ENCODE measurements around the gene ZSCAN29. TPM values are rescaled to one million over a fixed set of nuclear protein-coding genes. Genes with fewer than 3 reads are reported as not detected.
A peak's percentile ranks its signal among the peaks of the same experiment; 100 is the strongest.

Gene ZSCAN29
- total and polyA plus RNA-seq, 2 experiments from 2014 or later: 5.8 to 18.7 TPM

- no peaks in the 10 kb centered on the region for H3K79me2 ChIP-seq (ENCODE audit: insufficient read depth)
- H3K27me3 ChIP-seq (replicated peaks; ENCODE audit: insufficient read depth): no peaks in the 10 kb centered on the region
- TF ChIP-seq EZH2phosphoT487 (IDR thresholded peaks at IDR 0.05; ENCODE audit: insufficient read depth, low read depth) (no peak), EZH2 (IDR thresholded peaks at IDR 0.05; ENCODE audit: insufficient read depth, poor library complexity, severe bottlenecking) (no peak)
- H3K4me3 ChIP-seq: no peak overlapping the region
- H3K9ac ChIP-seq: no peak overlapping the region
- H3K9me2 ChIP-seq (ENCODE audit: insufficient read depth): no peaks in the 10 kb centered on the region
- H3K36me3 ChIP-seq (ENCODE audit: low read depth): peaks cover 19% of the 10 kb centered on the region; the same call in 1 of the 2 replicates
- no peak overlapping the region for H3K27ac ChIP-seq
- no peak overlapping the region for H3K4me2 ChIP-seq (ENCODE audit: unreplicated experiment)
- no peak overlapping the region for H2AFZ ChIP-seq
- no peaks in the 10 kb centered on the region for H4K20me1 ChIP-seq (ENCODE audit: insufficient read depth)
- in situ Hi-C loops (cut with MboI): no loop called here
- no peaks in the 10 kb centered on the region for H3K4me1 ChIP-seq (ENCODE audit: insufficient read depth)
- H3K9me3 ChIP-seq (ENCODE audit: low read depth): no peaks in the 10 kb centered on the region
- no peaks in the 10 kb centered on the region for H3F3A ChIP-seq (ENCODE audit: insufficient read depth)
- DNase-seq: peak; percentile 31
- WGBS, 2 experiments (ENCODE audit: low coverage in 1 of 2, low lambda C conversion rate in 2 of 2, missing lambda C conversion rate in 2 of 2): 56 to 72% methylated on average over 2 of the region's 2 CpGs
Observed at GRCh38 chr15:43383070-43383469, 12.2 kb upstream of the ZSCAN29 start.

DNA sequence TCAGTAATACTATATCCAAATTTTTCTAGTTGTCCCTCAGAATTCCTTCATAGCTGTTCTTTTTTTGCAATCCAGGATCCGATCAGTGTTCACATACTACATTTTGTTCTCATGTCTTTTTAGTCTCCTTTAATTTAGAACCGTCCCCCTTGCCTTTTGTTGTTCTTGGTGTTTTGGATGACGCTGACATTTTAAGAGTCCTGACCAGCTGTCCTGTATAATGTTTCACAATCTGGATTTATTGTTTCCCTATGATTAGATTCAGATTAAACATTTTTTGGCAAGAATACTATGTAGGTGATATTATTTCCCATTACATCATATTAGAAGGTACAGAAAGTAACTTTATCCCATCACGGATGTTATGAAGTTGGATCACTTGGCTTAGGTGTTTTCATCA lies 11.5 kb upstream of the ZSCAN29 start:
- no peaks in the 10 kb centered on the region for H3K79me2 ChIP-seq (ENCODE audit: insufficient read depth)
- H2AFZ ChIP-seq: no peak overlapping the region
- H4K20me1 ChIP-seq (ENCODE audit: insufficient read depth): no peaks in the 10 kb centered on the region
- WGBS, 2 experiments (ENCODE audit: low coverage in 1 of 2, low lambda C conversion rate in 2 of 2, missing lambda C conversion rate in 2 of 2): 93% methylated on average over 4 of the region's 4 CpGs
- no peaks in the 10 kb centered on the region for H3K27me3 ChIP-seq (replicated peaks; ENCODE audit: insufficient read depth)
- H3K9me2 ChIP-seq (ENCODE audit: insufficient read depth): no peaks in the 10 kb centered on the region
- H3F3A ChIP-seq (ENCODE audit: insufficient read depth): no peaks in the 10 kb centered on the region
- H3K4me3 ChIP-seq: no peak overlapping the region
- H3K9me3 ChIP-seq (ENCODE audit: low read depth): no peaks in the 10 kb centered on the region
- no peak overlapping the region for H3K27ac ChIP-seq
- TF ChIP-seq EZH2phosphoT487 (IDR thresholded peaks at IDR 0.05; ENCODE audit: insufficient read depth, low read depth): no peak
- no peak for TF ChIP-seq EZH2 (IDR thresholded peaks at IDR 0.05; ENCODE audit: insufficient read depth, poor library complexity, severe bottlenecking)
- in situ Hi-C loops (cut with MboI): no loop called here
- H3K4me1 ChIP-seq (ENCODE audit: insufficient read depth): no peaks in the 10 kb centered on the region
- peaks cover 25% of the 10 kb centered on the region; the same call in 1 of the 2 replicates for H3K36me3 ChIP-seq (ENCODE audit: low read depth)
- no peak overlapping the region for H3K4me2 ChIP-seq (ENCODE audit: unreplicated experiment)
- no peak overlapping the region for H3K9ac ChIP-seq
- DNase-seq: no peak

- Histone ChIP-seq H3K9ac (no peak overlapping the region), H3K4me1 (ENCODE audit: insufficient read depth) (no peaks in the 10 kb centered on the region), H3K27me3 (replicated peaks; ENCODE audit: insufficient read depth) (no peaks in the 10 kb centered on the region), H3K9me2 (ENCODE audit: insufficient read depth) (no peaks in the 10 kb centered on the region), H3F3A (ENCODE audit: insufficient read depth) (no peaks in the 10 kb centered on the region), H4K20me1 (ENCODE audit: insufficient read depth) (no peaks in the 10 kb centered on the region), H3K9me3 (ENCODE audit: low read depth) (no peaks in the 10 kb centered on the region), H3K27ac (no peak overlapping the region), H3K4me2 (ENCODE audit: unreplicated experiment) (no peak overlapping the region), H3K79me2 (ENCODE audit: insufficient read depth) (no peaks in the 10 kb centered on the region), H3K4me3 (no peak overlapping the region), H3K36me3 (ENCODE audit: low read depth) (peaks cover 11% of the 10 kb centered on the region; the same call in 1 of the 2 replicates), H2AFZ (no peak overlapping the region)
- no peak for DNase-seq
- TF ChIP-seq EZH2 (IDR thresholded peaks at IDR 0.05; ENCODE audit: insufficient read depth, poor library complexity, severe bottlenecking) (no peak), EZH2phosphoT487 (IDR thresholded peaks at IDR 0.05; ENCODE audit: insufficient read depth, low read depth) (no peak)
- in situ Hi-C loops (cut with MboI): no loop called here
Observed at GRCh38 chr15:43378601-43379000, 7.8 kb upstream of the ZSCAN29 start.

GRCh38 chr15:43376017-43376705 lies 5.3 kb upstream of the ZSCAN29 start:
- H3K4me3 ChIP-seq: no peak overlapping the region
- no peaks in the 10 kb centered on the region for H3K27me3 ChIP-seq (replicated peaks; ENCODE audit: insufficient read depth)
- H3F3A ChIP-seq (ENCODE audit: insufficient read depth): no peaks in the 10 kb centered on the region
- in situ Hi-C loops (cut with MboI): no loop called here
- H3K4me2 ChIP-seq (ENCODE audit: unreplicated experiment): no peak overlapping the region
- WGBS, 2 experiments (ENCODE audit: low coverage in 1 of 2, low lambda C conversion rate in 2 of 2, missing lambda C conversion rate in 2 of 2): 82 to 87% methylated on average over 13 of the region's 13 CpGs
- H3K4me1 ChIP-seq (ENCODE audit: insufficient read depth): no peaks in the 10 kb centered on the region; the same call in 1 of the 2 replicates
- no peak overlapping the region for H3K9ac ChIP-seq
- H2AFZ ChIP-seq: no peak overlapping the region
- H3K9me2 ChIP-seq (ENCODE audit: insufficient read depth): no peaks in the 10 kb centered on the region
- DNase-seq: peak; percentile 61
- no peaks in the 10 kb centered on the region for H4K20me1 ChIP-seq (ENCODE audit: insufficient read depth)
- peaks cover 16% of the 10 kb centered on the region for H3K79me2 ChIP-seq (ENCODE audit: insufficient read depth)
- H3K36me3 ChIP-seq (ENCODE audit: low read depth): peaks cover 11% of the 10 kb centered on the region; the same call in 1 of the 2 replicates
- H3K9me3 ChIP-seq (ENCODE audit: low read depth): no peaks in the 10 kb centered on the region
- no peak overlapping the region for H3K27ac ChIP-seq
- TF ChIP-seq EZH2phosphoT487 (IDR thresholded peaks at IDR 0.05; ENCODE audit: insufficient read depth, low read depth) (no peak), EZH2 (IDR thresholded peaks at IDR 0.05; ENCODE audit: insufficient read depth, poor library complexity, severe bottlenecking) (no peak)

All from GM23248 (cell line).